Bone marrow (tissue), 2 donors: Measurements from ENCODE around the gene MDH2.
"Not testable (repeated sequence)": the region's sequence is repeated elsewhere in the genome, so short reads cannot be mapped to it uniquely, and the experiment has no call there.

ENCODE experiments used
- DNase-seq, 2 donors: peaks; one replicate each; lab custom pipeline; 2025; lab: John Stamatoyannopoulos, UW

The MDH2 gene

DNA sequence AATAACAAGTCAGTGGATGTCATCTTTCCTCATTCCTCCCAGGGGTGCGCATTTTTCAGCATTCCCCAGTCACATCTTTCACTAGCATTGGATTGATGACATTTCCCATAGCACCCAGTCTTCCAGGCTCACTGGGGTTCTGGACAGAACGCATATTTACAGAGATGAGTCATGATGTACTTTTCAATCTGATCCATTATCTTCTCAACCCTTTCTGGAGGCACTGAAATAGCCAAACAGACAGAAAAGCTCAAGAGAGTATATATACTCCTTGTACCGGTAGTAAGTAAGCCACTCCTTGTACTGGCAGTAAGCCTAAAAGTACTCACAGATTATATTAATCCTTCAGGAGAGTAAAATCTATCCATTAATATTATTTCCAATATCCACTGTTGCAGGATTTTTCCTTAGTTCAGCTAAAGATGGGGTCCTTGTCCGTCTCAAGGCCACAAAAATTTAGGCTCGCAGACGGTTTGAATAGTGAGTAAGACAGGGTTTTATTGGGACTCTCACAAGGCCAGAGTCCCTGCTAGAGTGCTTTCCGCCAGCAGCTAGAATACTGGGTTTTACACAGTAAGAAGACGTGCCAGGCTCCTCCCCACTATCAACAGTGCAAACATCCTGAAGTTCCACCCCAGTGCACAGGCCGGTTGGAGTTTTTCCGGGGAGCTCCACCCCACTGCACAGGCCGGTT lies 60.8 kb downstream of the MDH2 start:
- DNase-seq, result no peak

DNA sequence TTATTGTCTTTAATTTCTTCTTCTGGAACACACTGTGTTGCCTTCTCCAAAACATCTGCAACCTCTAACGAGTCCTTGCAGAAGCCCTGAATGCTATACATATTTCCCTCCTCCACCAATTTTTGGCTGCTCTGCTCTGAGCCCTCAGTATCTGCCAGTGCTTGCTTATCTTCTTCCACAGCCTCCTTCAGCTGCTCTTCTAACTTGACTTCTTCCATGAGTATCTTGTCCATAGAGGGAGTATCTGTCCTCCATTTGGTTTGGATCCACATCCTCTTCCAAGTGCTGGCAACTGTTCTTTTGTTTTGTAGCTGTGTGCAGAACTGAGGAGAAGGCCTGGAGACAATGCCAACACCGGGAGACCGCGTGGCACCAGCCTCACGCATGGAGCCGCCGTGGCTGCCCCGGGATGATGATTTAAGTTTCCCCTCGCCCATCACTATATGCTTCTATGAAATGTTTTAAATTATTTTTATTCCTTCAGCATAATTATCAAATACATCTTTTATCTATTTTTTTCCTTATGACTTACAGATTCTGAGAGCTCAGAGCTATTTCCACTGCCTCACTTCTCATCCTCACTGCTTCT lies 65.2 kb downstream of the MDH2 start:
- DNase-seq, result not testable (repeated sequence)

DNA sequence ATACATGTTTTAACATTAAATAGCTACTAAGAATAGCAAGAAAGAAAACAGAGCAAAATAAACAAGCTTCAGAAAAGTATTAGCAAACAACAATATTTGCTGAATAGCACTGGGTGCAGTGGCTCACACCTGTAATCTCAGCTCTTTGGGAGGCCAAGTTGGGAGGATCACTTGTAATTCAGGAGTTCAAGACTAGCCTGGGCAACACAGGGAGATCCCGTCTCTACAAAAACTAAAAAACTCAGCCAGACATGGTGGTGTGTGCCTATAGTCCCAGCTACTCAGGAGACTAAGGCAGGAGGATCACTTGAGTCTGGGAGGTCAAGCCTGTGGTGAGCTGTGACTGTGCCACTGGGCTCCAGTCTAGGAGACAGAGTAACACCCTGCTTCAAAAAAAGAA lies 66.8 kb downstream of the MDH2 start:
- not testable (repeated sequence) for DNase-seq
